GM06990 (cell line): Measurements from ENCODE around the gene FLCN.

ENCODE experiments used
- DNase-seq: peaks from one replicate; pipeline ENCODE4 v3.0.0-alpha.2; 2011; ENCODE audit not compliant: insufficient read length; ENCODE audit errors: extremely low read depth
- H3K27me3 ChIP-seq: replicated peaks from 2 replicates; pipeline ENCODE4 v1.6.0; 2011; ENCODE audit warnings: low read length; ENCODE audit not compliant: control insufficient read depth, insufficient read depth
- H3K36me3 ChIP-seq: 2 replicates; pipeline ENCODE4 v1.5.1; 2011; ENCODE audit warnings: low read length; ENCODE audit not compliant: control insufficient read depth, insufficient read depth
- H3K4me3 ChIP-seq: replicated peaks from 2 replicates; pipeline ENCODE4 v1.5.1; 2011; ENCODE audit warnings: low read depth, mild to moderate bottlenecking, control low read depth, low read length
- TF ChIP-seq, protein P1 (sequence below): IDR thresholded peaks from 2 replicates; pipeline ENCODE4 v1.5.1; 2011; ENCODE audit warnings: low read length, control low read depth, mild to moderate bottlenecking, inconsistent platforms; ENCODE audit not compliant: insufficient read depth, poor library complexity, severe bottlenecking

FLCN gene

DNA sequence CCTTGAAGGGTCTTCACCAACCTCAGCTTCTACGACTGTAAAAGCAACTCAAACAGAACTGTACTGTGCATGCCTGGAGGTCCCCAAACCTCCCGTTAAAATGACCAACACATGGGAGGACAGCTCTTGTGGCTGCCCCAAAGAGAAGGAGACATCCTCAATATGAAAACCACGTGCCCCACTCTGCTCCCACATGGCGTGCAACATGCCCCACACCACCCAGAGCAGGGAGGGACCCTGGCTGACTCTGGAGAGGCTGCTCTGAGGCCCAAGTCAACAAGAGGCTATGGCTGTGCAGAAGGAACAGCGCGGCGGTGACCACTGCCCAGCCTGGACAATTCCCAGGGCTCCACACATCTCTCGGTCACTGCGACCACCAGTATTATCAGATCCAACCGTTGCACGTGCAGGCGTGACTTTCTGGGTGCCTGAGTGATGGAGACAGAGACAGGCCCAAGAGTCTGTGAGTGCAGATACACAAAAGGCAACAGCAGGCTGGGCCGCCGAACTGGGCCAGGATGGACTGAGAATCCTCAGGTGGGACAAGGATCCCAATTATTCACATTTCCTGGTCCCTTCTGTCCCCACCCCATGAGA, 32.2 kb downstream of the FLCN start:
- Histone ChIP-seq H3K36me3 (peaks cover 1% of the 10 kb centered on the region), H3K27me3 (no peaks in the 10 kb centered on the region), H3K4me3 (peak overlapping the region; percentile 70)
- DNase-seq, result no peak
- TF ChIP-seq, protein P1, sequence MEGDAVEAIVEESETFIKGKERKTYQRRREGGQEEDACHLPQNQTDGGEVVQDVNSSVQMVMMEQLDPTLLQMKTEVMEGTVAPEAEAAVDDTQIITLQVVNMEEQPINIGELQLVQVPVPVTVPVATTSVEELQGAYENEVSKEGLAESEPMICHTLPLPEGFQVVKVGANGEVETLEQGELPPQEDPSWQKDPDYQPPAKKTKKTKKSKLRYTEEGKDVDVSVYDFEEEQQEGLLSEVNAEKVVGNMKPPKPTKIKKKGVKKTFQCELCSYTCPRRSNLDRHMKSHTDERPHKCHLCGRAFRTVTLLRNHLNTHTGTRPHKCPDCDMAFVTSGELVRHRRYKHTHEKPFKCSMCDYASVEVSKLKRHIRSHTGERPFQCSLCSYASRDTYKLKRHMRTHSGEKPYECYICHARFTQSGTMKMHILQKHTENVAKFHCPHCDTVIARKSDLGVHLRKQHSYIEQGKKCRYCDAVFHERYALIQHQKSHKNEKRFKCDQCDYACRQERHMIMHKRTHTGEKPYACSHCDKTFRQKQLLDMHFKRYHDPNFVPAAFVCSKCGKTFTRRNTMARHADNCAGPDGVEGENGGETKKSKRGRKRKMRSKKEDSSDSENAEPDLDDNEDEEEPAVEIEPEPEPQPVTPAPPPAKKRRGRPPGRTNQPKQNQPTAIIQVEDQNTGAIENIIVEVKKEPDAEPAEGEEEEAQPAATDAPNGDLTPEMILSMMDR, result no peak

DNA sequence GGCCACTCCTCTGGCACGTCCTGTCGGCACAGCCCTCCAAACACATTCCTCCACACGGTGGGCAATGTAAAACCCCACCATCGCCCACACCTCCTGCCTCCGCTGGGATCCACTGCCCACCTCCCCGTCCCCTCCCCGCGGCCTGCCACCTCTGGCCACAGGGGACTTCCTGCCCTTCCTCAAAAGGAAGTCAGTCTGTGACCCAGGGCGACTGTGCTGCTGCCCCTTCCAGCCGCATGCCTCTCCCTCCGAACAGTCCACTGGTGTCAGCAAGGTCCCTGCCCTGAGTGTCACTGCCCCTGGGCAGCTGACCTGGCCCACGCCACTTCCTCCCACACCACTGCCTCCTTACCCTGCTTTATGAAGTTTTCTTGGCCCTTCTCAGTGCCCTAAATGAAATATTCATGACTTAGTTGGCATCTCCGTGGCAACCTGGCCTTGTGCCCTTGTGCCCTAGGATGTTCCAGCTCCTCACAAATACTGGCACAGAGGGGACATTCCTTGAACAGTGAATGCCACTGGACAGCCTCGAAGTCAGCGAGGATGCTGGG, 32.9 kb downstream of the FLCN start:
- TF ChIP-seq, protein P1, result no peak
- Histone ChIP-seq H3K4me3 (peak overlapping the region; percentile 70), H3K27me3 (no peaks in the 10 kb centered on the region), H3K36me3 (peaks cover 1% of the 10 kb centered on the region)
- no peak for DNase-seq

DNA sequence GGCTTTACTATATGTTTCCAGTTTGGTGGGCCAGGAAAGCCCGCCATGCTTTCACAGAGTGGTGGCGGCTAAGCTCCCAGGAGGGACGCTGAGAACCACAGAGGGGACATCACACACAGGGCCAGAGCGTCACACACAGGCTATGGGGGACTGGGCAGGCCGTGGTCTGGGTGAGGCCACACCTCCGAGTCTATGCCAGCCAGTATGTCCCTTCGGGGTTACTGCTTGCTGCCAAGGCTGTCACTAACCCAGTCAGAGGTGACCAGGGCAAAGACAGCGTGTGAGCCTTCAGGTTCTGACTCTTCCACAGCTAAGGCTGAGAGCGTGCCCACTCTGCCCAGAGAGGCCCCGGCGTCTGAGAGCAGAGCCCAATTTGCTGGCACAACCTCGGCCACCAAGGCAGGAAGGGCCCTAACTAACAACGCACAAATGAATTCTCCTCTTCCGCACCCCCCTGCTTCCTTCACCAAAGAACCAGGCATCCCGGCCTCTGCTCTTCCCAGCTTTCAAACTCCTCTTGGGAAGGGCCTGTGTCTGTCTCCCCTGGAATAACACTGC, 33.7 kb downstream of the FLCN start:
- TF ChIP-seq, protein P1, result no peak
- no peak for DNase-seq
- no peaks in the 10 kb centered on the region for H3K27me3 ChIP-seq
- H3K36me3 ChIP-seq, result peaks cover 1% of the 10 kb centered on the region
- no peak overlapping the region for H3K4me3 ChIP-seq

DNA sequence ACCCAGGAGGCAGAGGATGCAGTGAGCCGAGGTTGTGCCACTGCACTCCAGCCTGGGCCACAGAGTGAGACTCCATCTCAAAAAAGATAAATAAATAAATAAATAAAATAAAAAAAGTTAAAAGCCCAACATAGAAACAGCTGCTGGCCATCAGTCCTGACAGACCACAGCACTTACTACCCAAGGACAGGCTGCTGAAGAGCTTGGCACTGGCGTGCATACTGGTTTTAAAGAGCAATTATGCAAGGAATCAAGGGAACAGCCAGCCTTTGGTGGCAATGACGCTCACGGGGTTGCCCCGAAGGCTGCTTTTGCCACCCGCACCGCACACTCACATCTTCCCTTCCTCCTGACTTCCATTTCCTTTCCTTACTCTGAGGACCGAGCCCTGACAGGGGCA, 35.1 kb downstream of the FLCN start:
- Histone ChIP-seq H3K4me3 (no peak overlapping the region), H3K27me3 (no peaks in the 10 kb centered on the region), H3K36me3 (peaks cover 1% of the 10 kb centered on the region)
- TF ChIP-seq, protein P1, result no peak
- no peak for DNase-seq

- Histone ChIP-seq H3K27me3 (no peaks in the 10 kb centered on the region), H3K36me3 (peaks cover 1% of the 10 kb centered on the region), H3K4me3 (no peak overlapping the region)
- TF ChIP-seq, protein P1, result no peak
- no peak for DNase-seq
These were observed 35.7 kb downstream of the FLCN start for GRCh38 chr17:17201271-17201670.
